Measurements from ENCODE around the gene TLDC2. TPM values are rescaled to one million over a fixed set of nuclear protein-coding genes. Genes with fewer than 3 reads are reported as not detected.

TLDC2 gene
- total and polyA plus RNA-seq, 5 donors from 2014 or later: 0.32 to 0.57 (median 0.41) TPM; not detected in 1

- H3K4me1 Mint-ChIP-seq: peaks cover 5 to 31% (median 15%) of the 10 kb centered on the region in 4 donors
- Histone ChIP-seq H3K4me3 (ENCODE audit: low read depth, low read length) (no peak overlapping the region), H3K27me3 (ENCODE audit: control insufficient read depth, insufficient read depth, low read length) (no peaks in the 10 kb centered on the region), H3K36me3 (ENCODE audit: control insufficient read depth, insufficient read depth, low read length) (peaks cover 31% of the 10 kb centered on the region), H3K9me3 (ENCODE audit: control insufficient read depth in 2 of 2, low read length in 2 of 2) (no peaks in the 10 kb centered on the region), H3K4me1 (ENCODE audit: control insufficient read depth, insufficient read depth, low read length, poor library complexity, severe bottlenecking) (peaks cover 10% of the 10 kb centered on the region), H3K27ac (ENCODE audit: insufficient read depth, low read length, poor library complexity, severe bottlenecking) (peak overlapping the region; percentile 63)
- peak overlapping the region; percentile 36 to 76 (median 62) for H3K27ac Mint-ChIP-seq
- H3K4me3 Mint-ChIP-seq: peak overlapping the region in 1 of 4 donors; percentile 52
- DNase-seq (no peak), ATAC-seq (ENCODE audit: low read depth in 2 of 2) (no peak)
- H3K36me3 Mint-ChIP-seq: peaks cover 20% of the 10 kb centered on the region
- H3K27me3 Mint-ChIP-seq: no peaks in the 10 kb centered on the region
- peaks cover 0 to 2% (median 0%) of the 10 kb centered on the region in 7 donors for H3K9me3 Mint-ChIP-seq
Measured at GRCh38 chr20:36887752-36888090, 11.8 kb downstream of the TLDC2 start.

- no peaks in the 10 kb centered on the region for H3K9me3 ChIP-seq (ENCODE audit: control insufficient read depth in 2 of 2, low read length in 2 of 2)
- DNase-seq: no peak
- no peak overlapping the region for H3K27ac Mint-ChIP-seq
Measured at GRCh38 chr20:36888880-36889516, 13.1 kb downstream of the TLDC2 start.

GRCh38 chr20:36890586-36890985 is 14.6 kb downstream of the TLDC2 start:
- Histone ChIP-seq H3K4me3 (ENCODE audit: low read depth, low read length) (no peak overlapping the region), H3K4me1 (ENCODE audit: control insufficient read depth, insufficient read depth, low read length, poor library complexity, severe bottlenecking) (peaks cover 10% of the 10 kb centered on the region), H3K36me3 (ENCODE audit: control insufficient read depth, insufficient read depth, low read length) (peaks cover 57% of the 10 kb centered on the region), H3K27me3 (ENCODE audit: control insufficient read depth, insufficient read depth, low read length) (no peaks in the 10 kb centered on the region), H3K27ac (ENCODE audit: insufficient read depth, low read length, poor library complexity, severe bottlenecking) (no peak overlapping the region), H3K9me3 (ENCODE audit: control insufficient read depth in 2 of 2, low read length in 2 of 2) (no peaks in the 10 kb centered on the region)
- no peak for ATAC-seq (ENCODE audit: low read depth in 2 of 2)
- Mint-ChIP-seq H3K9me3 (peaks cover 0 to 2% (median 0%) of the 10 kb centered on the region in 7 donors), H3K4me1 (peaks cover 1 to 35% (median 23%) of the 10 kb centered on the region in 4 donors), H3K27ac (peak overlapping the region in 2 of 3 donors; percentile 23 to 56), H3K27me3 (no peaks in the 10 kb centered on the region), H3K4me3 (no peak overlapping the region), H3K36me3 (peaks cover 44% of the 10 kb centered on the region)
- no peak for DNase-seq

More at GRCh38 chr20:36888880-36889516, 13.1 kb downstream of the TLDC2 start:
- H3K4me3 ChIP-seq (ENCODE audit: low read depth, low read length): no peak overlapping the region
- peak overlapping the region in 1 of 4 donors; percentile 54 for H3K4me3 Mint-ChIP-seq
- H3K36me3 Mint-ChIP-seq: peaks cover 33% of the 10 kb centered on the region
- no peaks in the 10 kb centered on the region for H3K27me3 ChIP-seq (ENCODE audit: control insufficient read depth, insufficient read depth, low read length)
- H3K36me3 ChIP-seq (ENCODE audit: control insufficient read depth, insufficient read depth, low read length): peaks cover 44% of the 10 kb centered on the region
- ATAC-seq (ENCODE audit: low read depth in 2 of 2): no peak
- H3K9me3 Mint-ChIP-seq: peaks cover 0 to 2% (median 0%) of the 10 kb centered on the region in 7 donors
- H3K27me3 Mint-ChIP-seq: no peaks in the 10 kb centered on the region
- peaks cover 10% of the 10 kb centered on the region for H3K4me1 ChIP-seq (ENCODE audit: control insufficient read depth, insufficient read depth, low read length, poor library complexity, severe bottlenecking)
- H3K27ac ChIP-seq (ENCODE audit: insufficient read depth, low read length, poor library complexity, severe bottlenecking): peak overlapping the region; percentile 14
- peaks cover 5 to 28% (median 17%) of the 10 kb centered on the region in 4 donors for H3K4me1 Mint-ChIP-seq

GRCh38 chr20:36891211-36891610 is 15.3 kb downstream of the TLDC2 start:
- no peak overlapping the region for H3K4me3 Mint-ChIP-seq
- H3K4me1 Mint-ChIP-seq: peaks cover 0 to 35% (median 22%) of the 10 kb centered on the region in 4 donors
- ATAC-seq (ENCODE audit: low read depth in 2 of 2) (no peak), DNase-seq (no peak)
- peaks cover 0 to 2% (median 0%) of the 10 kb centered on the region in 7 donors for H3K9me3 Mint-ChIP-seq
- Histone ChIP-seq H3K27me3 (ENCODE audit: control insufficient read depth, insufficient read depth, low read length) (no peaks in the 10 kb centered on the region), H3K4me3 (ENCODE audit: low read depth, low read length) (no peak overlapping the region), H3K9me3 (ENCODE audit: control insufficient read depth in 2 of 2, low read length in 2 of 2) (no peaks in the 10 kb centered on the region), H3K36me3 (ENCODE audit: control insufficient read depth, insufficient read depth, low read length) (peaks cover 63% of the 10 kb centered on the region), H3K4me1 (ENCODE audit: control insufficient read depth, insufficient read depth, low read length, poor library complexity, severe bottlenecking) (peaks cover 10% of the 10 kb centered on the region), H3K27ac (ENCODE audit: insufficient read depth, low read length, poor library complexity, severe bottlenecking) (no peak overlapping the region)
- no peaks in the 10 kb centered on the region for H3K27me3 Mint-ChIP-seq
- H3K27ac Mint-ChIP-seq: peak overlapping the region in 1 of 3 donors; percentile 48
- peaks cover 46% of the 10 kb centered on the region for H3K36me3 Mint-ChIP-seq

GRCh38 chr20:36893801-36894200 is 17.9 kb downstream of the TLDC2 start:
- peaks cover 66% of the 10 kb centered on the region for H3K36me3 Mint-ChIP-seq
- peaks cover 0 to 31% (median 26%) of the 10 kb centered on the region in 4 donors for H3K4me1 Mint-ChIP-seq
- no peak overlapping the region for H3K27ac Mint-ChIP-seq

GRCh38 chr20:36895036-36895435 is 19.1 kb downstream of the TLDC2 start:
- ATAC-seq (ENCODE audit: low read depth in 2 of 2) (peak; percentile 29 to 32), DNase-seq (no peak)
- peak overlapping the region in 2 of 4 donors; percentile 44 to 55 for H3K4me3 Mint-ChIP-seq
- Histone ChIP-seq H3K27me3 (ENCODE audit: control insufficient read depth, insufficient read depth, low read length) (no peaks in the 10 kb centered on the region), H3K4me3 (ENCODE audit: low read depth, low read length) (no peak overlapping the region), H3K4me1 (ENCODE audit: control insufficient read depth, insufficient read depth, low read length, poor library complexity, severe bottlenecking) (no peaks in the 10 kb centered on the region), H3K36me3 (ENCODE audit: control insufficient read depth, insufficient read depth, low read length) (peaks cover 93% of the 10 kb centered on the region), H3K9me3 (ENCODE audit: control insufficient read depth in 2 of 2, low read length in 2 of 2) (no peaks in the 10 kb centered on the region), H3K27ac (ENCODE audit: insufficient read depth, low read length, poor library complexity, severe bottlenecking) (no peak overlapping the region)
- peaks cover 65% of the 10 kb centered on the region for H3K36me3 Mint-ChIP-seq
- H3K4me1 Mint-ChIP-seq: peaks cover 0 to 28% (median 26%) of the 10 kb centered on the region in 4 donors
- H3K27ac Mint-ChIP-seq: peak overlapping the region in 2 of 3 donors; percentile 76 to 77
- no peaks in the 10 kb centered on the region for H3K27me3 Mint-ChIP-seq
- H3K9me3 Mint-ChIP-seq: peaks cover 0 to 2% (median 0%) of the 10 kb centered on the region in 7 donors

More at GRCh38 chr20:36893801-36894200, 17.9 kb downstream of the TLDC2 start:
- ATAC-seq (ENCODE audit: low read depth in 2 of 2) (no peak), DNase-seq (no peak)
- Histone ChIP-seq H3K9me3 (ENCODE audit: control insufficient read depth in 2 of 2, low read length in 2 of 2) (no peaks in the 10 kb centered on the region), H3K4me1 (ENCODE audit: control insufficient read depth, insufficient read depth, low read length, poor library complexity, severe bottlenecking) (no peaks in the 10 kb centered on the region), H3K27me3 (ENCODE audit: control insufficient read depth, insufficient read depth, low read length) (no peaks in the 10 kb centered on the region), H3K36me3 (ENCODE audit: control insufficient read depth, insufficient read depth, low read length) (peaks cover 89% of the 10 kb centered on the region), H3K4me3 (ENCODE audit: low read depth, low read length) (no peak overlapping the region), H3K27ac (ENCODE audit: insufficient read depth, low read length, poor library complexity, severe bottlenecking) (no peak overlapping the region)
- Mint-ChIP-seq H3K4me3 (no peak overlapping the region), H3K9me3 (peaks cover 0 to 2% (median 0%) of the 10 kb centered on the region in 7 donors), H3K27me3 (no peaks in the 10 kb centered on the region)

GRCh38 chr20:36904690-36905089 is 28.8 kb downstream of the TLDC2 start:
- ATAC-seq (ENCODE audit: low read depth in 2 of 2) (peak; percentile 51 to 54), DNase-seq (peak in 2 of 3 donors; percentile 32 to 42)
- H3K9me3 ChIP-seq (ENCODE audit: control insufficient read depth in 2 of 2, low read length in 2 of 2): no peaks in the 10 kb centered on the region
- H3K4me1 Mint-ChIP-seq: peaks cover 9 to 27% (median 15%) of the 10 kb centered on the region in 4 donors
- no peaks in the 10 kb centered on the region for H3K9me3 Mint-ChIP-seq
- H3K4me3 ChIP-seq (ENCODE audit: low read depth, low read length): peak overlapping the region; percentile 26
- no peaks in the 10 kb centered on the region for H3K27me3 ChIP-seq (ENCODE audit: control insufficient read depth, insufficient read depth, low read length)
- peak overlapping the region in 2 of 4 donors; percentile 28 for H3K4me3 Mint-ChIP-seq
- peak overlapping the region; percentile 16 for H3K27ac ChIP-seq (ENCODE audit: insufficient read depth, low read length, poor library complexity, severe bottlenecking)
- peaks cover 5% of the 10 kb centered on the region for H3K4me1 ChIP-seq (ENCODE audit: control insufficient read depth, insufficient read depth, low read length, poor library complexity, severe bottlenecking)
- H3K27ac Mint-ChIP-seq: peak overlapping the region; percentile 6 to 56 (median 16)
- H3K36me3 ChIP-seq (ENCODE audit: control insufficient read depth, insufficient read depth, low read length): peaks cover 89% of the 10 kb centered on the region
- H3K36me3 Mint-ChIP-seq: peaks cover 36% of the 10 kb centered on the region
- H3K27me3 Mint-ChIP-seq: no peaks in the 10 kb centered on the region

Measured in CD4-positive, CD25-positive, alpha-beta regulatory T cell (primary cell).